ENCODE measurements around the gene ST8SIA6. TPM values are rescaled to one million over a fixed set of nuclear protein-coding genes. Genes with fewer than 3 reads are reported as not detected.

The ST8SIA6 gene
- total and polyA plus RNA-seq, 2 of the 8 experiments (the other 6 are each of a cell fraction or from before 2014, with no cell fraction given): 0.70 to 1.1 TPM

- Histone ChIP-seq H3K9ac (replicated peaks in 1 of 4; ENCODE audit: extremely low read depth in 1 of 4, low read depth in 3 of 4, low read length in 3 of 4) (no peak overlapping the region), H2BK20ac (ENCODE audit: low read length) (no peak overlapping the region), H3K14ac (ENCODE audit: insufficient read length) (no peak overlapping the region), H3K4me3 (ENCODE audit: extremely low read depth in 1 of 4, insufficient read depth in 2 of 4, low read depth in 3 of 4, low read length in 4 of 4) (no peak overlapping the region), H3K4ac (replicated peaks; ENCODE audit: insufficient read length, low read depth, low read length) (no peak overlapping the region), H3K79me1 (ENCODE audit: low read depth, low read length) (no peaks in the 10 kb centered on the region), H3K9me3 (ENCODE audit: insufficient read depth in 2 of 2, low read depth in 1 of 2, low read length in 1 of 2) (0 out of 4 replicates have a peak, but pooled peaks cover 0 to 2% of the 10 kb centered on the region in 2 experiments), H3K23ac (ENCODE audit: insufficient read length) (no peak overlapping the region), H4K20me1 (replicated peaks in 1 of 2; ENCODE audit: control insufficient read depth in 1 of 2, insufficient read depth in 2 of 2, low read length in 2 of 2) (no peaks in the 10 kb centered on the region), H3K79me2 (ENCODE audit: control insufficient read depth in 1 of 2, insufficient read depth in 2 of 2, low read length in 2 of 2) (no peaks in the 10 kb centered on the region), H4K91ac (replicated peaks; ENCODE audit: insufficient read length, low read length) (no peak overlapping the region), H3K23me2 (ENCODE audit: low read depth, low read length) (no peaks in the 10 kb centered on the region), H2BK12ac (ENCODE audit: low read depth, low read length) (no peak overlapping the region), H2BK120ac (replicated peaks; ENCODE audit: low read depth, low read length) (no peak overlapping the region), H3K56ac (replicated peaks; ENCODE audit: insufficient read length, low read depth, low read length) (no peak overlapping the region), H2AFZ (ENCODE audit: low read length) (no peak overlapping the region), H4K8ac (ENCODE audit: extremely low read depth, insufficient read depth, low read length) (no peak overlapping the region), H3K18ac (ENCODE audit: extremely low read depth, low read length) (no peak overlapping the region), H3K36me3 (ENCODE audit: control insufficient read depth in 2 of 4, insufficient read depth in 4 of 4, low read length in 3 of 4) (no peaks in the 10 kb centered on the region), H4K5ac (ENCODE audit: insufficient read length, low read depth, low read length) (no peak overlapping the region), H3K4me2 (ENCODE audit: insufficient read depth in 1 of 2, low read depth in 2 of 2, low read length in 2 of 2) (no peak overlapping the region), H2BK15ac (ENCODE audit: low read length) (no peak overlapping the region), H3K27me3 (replicated peaks in 1 of 4; ENCODE audit: control insufficient read depth in 3 of 4, extremely low read depth in 1 of 4, insufficient read depth in 3 of 4, low read length in 3 of 4) (peaks cover 0 to 1% (median 0%) of the 10 kb centered on the region in 4 experiments; a peak in 1 of 7 replicates), H2AK5ac (ENCODE audit: low read depth, low read length) (no peak overlapping the region), H3K4me1 (replicated peaks in 1 of 4; ENCODE audit: control insufficient read depth in 3 of 4, insufficient read depth in 4 of 4, low read length in 3 of 4) (no peaks in the 10 kb centered on the region), H2BK5ac (ENCODE audit: low read depth, low read length) (no peak overlapping the region), H3K27ac (ENCODE audit: low read depth, low read length) (no peak overlapping the region)
- POLR2A ChIA-PET (ENCODE audit: partially characterized antibody): no interaction called here
- TF ChIP-seq CEBPB (IDR thresholded peaks at IDR 0.05; ENCODE audit: low read depth, low read length) (peak; percentile 66; the same call in 1 of the 2 replicates), USF2 (IDR thresholded peaks at IDR 0.05; ENCODE audit: low read length) (no peak), RXRA (IDR thresholded peaks at IDR 0.05; ENCODE audit: insufficient read depth, low read depth, low read length) (no peak)
- DNase-seq (ENCODE audit: low read depth in 1 of 2, low spot score in 2 of 2) (no peak), FAIRE-seq (no peak)
- WGBS, 2 experiments (ENCODE audit: extremely low coverage in 1 of 2, insufficient coverage in 1 of 2, insufficient read length in 1 of 2, insufficient replicate concordance in 2 of 2, low coverage in 1 of 2, low lambda C conversion rate in 2 of 2, missing lambda C conversion rate in 1 of 2): 93 to 100% methylated on average over 1 to 4 of the region's 4 CpGs
- CTCF ChIA-PET (ENCODE audit: partially characterized antibody): interaction anchor here (7.6 kb wide), 1 partner anchor 9 kb away, joined by 93 read pairs; no protein-coding TSS in a partner anchor
Observed at GRCh38 chr10:17368708-17369272, 85.6 kb downstream of the ST8SIA6 start.

All from H1 (cell line).